GM12801 (cell line): ENCODE measurements around the gene CSDE1.

ENCODE experiments used
- CTCF ChIP-seq: IDR thresholded peaks from one replicate; pipeline ENCODE4 v1.5.1; 2011; ENCODE audit warnings: control low read depth; ENCODE audit not compliant: insufficient read length; ENCODE audit errors: extremely low read depth

Gene CSDE1

GRCh38 chr1:114718661-114719423 lies 38.9 kb downstream of the CSDE1 start:
- TF ChIP-seq CTCF = no peak

DNA sequence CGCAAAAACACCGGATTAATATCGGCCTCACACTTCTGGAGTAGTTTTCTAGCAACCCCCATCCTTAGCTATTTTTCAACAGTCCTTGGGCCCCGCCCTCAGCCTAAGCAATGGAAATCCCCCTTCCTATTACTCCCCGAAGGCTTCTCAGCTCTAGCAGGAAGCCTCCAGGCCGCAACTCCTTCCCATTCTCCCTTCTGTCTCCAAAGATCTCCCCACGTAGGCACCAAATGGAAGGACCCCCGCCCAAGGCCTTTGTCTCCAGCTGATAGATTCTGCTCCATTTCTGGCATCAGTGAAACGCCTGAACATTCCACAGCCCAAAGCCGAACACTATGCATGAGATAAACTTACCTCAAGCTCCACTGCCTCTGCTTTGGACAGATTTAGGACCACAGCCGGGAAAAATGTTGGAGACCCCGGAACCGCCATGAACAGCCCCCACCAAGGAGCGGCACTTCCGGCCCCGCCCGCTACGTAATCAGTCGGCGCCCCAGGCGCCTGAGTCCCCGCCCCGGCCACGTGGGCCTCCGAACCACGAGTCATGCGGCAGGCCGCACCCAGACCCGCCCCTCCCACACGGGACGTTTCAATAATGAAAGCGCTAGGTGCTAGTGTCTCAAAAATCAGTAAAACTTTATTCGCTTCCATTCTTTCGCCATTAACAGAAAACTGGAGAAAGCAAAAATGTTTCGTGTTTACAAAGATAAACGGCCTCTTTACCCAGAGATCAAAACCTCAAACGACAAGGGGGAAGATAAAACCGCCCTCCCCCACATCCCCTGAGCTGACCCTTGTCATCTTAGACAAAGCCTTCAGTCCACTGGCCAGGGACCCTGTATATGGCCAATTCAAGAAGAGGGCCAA lies 41.2 kb downstream of the CSDE1 start, which contains the start of gene NRAS:
NRAS (minus strand) TSS at position 468 of the 867 bp plus-strand sequence. CDS start 611 bp downstream, outside the sequence.
- no peak for TF ChIP-seq CTCF

- TF ChIP-seq CTCF = no peak
Observed at GRCh38 chr1:114715952-114716303, 41.9 kb downstream of the CSDE1 start.

DNA sequence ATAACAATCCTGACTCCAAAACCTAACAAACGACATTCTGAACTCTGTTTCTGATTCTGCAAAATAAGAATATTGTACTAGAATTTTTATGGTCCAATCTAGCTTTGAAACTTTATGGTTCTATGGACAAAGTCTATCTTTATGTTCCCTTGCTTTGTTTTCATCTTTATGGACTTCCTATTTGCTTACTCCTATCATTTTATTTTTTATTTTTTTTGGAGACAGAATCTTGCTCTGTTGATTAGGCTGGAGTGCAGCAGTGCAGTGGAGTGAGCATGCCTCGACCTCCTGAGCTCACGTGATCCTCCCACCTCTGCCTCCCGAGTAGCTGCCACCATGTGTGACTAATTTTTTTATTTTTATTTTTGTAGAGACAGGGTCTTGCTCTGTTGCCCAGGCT lies 44.8 kb downstream of the CSDE1 start:
- no peak for TF ChIP-seq CTCF

DNA sequence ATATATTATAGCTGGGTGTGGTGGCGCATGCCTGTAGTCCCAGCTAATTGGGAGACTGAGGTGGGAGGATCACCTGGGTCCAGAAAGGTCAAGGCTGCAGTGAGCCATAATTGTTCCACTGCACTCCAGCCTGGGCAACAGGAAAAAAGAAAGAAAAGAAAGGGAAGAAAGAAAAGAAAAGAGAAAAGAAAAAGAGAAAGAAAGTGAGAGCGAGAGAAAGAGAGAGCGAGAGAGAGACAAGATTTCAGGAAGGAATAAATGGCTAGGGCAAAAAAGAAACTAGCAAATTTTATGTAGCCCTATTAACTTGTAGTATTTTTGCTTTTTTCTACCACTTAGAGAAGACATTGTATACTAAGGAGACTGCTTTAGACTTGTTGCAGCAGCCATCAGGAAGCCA lies 47.4 kb downstream of the CSDE1 start:
- no peak for TF ChIP-seq CTCF

DNA sequence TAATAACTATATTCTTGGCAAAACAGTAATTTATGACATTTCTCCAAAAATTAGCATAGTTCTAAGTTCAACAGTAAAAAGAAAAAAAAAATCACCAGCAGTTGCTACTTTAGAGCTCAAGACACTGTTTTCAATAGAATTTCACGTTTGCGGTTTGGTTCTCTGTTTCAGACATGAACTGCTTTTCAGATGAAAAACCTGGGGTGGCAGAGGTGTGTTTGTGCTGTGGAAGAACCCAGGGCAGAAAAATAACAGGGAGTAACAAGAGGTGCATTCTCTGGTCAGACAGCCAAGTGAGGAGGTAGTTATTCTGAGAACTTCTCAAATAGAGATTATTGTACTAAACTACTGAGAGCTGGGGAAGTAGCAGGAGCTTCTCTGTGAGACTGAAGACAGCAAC lies 50.2 kb downstream of the CSDE1 start:
- no peak for TF ChIP-seq CTCF

DNA sequence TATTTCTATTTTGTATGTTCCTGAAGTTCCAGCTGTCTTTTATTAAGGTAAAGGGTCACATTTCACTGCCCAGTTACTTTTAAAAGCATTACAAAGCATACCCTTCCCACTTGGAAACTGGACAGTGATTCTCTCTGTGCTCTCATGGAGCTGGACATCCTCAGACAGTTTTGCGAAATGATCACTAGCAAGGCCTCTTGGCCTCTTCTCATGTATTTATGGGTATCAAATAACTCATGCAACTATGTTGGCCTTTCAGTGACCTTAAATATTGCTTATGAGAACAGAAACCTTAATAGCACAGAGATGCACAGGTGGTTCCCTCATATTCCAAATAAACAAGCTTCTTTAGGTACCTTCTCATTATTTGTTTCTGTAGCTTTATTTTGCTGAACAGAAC lies 54.5 kb downstream of the CSDE1 start:
- TF ChIP-seq CTCF = no peak
